OCI-LY7 (cell line): ENCODE measurements around the gene SHMT2. TPM values are rescaled to one million over a fixed set of nuclear protein-coding genes. Genes with fewer than 3 reads are reported as not detected.

ENCODE experiments used
- BruUV-seq: library from RNA; stranded (reverse); fragments of 400-500 nt; replicated peaks from 2 replicates; lab custom pipeline; 2021; lab: Mats Ljungman, UMichigan
- CTCF ChIA-PET: fragments of 300-600 bp; sonication (Branson Sonifier 250); formaldehyde crosslinking; loops from one replicate; lab custom pipeline; 2022; ENCODE audit warnings: antibody characterized with exemption; ENCODE audit not compliant: unreplicated experiment; lab: Charles Lee
- POLR2A ChIA-PET: fragments of 300-600 bp; sonication (Branson Sonifier 250); formaldehyde crosslinking; loops from one replicate; lab custom pipeline; 2022; ENCODE audit warnings: antibody characterized with exemption; lab: Charles Lee
- DNase-seq: peaks from one replicate; pipeline ENCODE4 v3.0.0-alpha.2; 2015; ENCODE audit warnings: low spot score
- H2AFZ ChIP-seq: fragments of 200-600 bp; sonication (generic), shearing (Covaris generic); 2 replicates; pipeline ENCODE4 v1.6.1; 2014; ENCODE audit warnings: mild to moderate bottlenecking, antibody characterized with exemption, low read length, moderate library complexity
- H3K27ac ChIP-seq: fragments of 200-600 bp; sonication (generic); 2 replicates; pipeline ENCODE4 v1.5.1; 2014; ENCODE audit warnings: mixed run types, low read depth, mild to moderate bottlenecking, moderate library complexity, low read length, inconsistent platforms; ENCODE audit not compliant: poor library complexity, severe bottlenecking
- H3K36me3 ChIP-seq: fragments of 200-600 bp; sonication (generic); 2 replicates; pipeline ENCODE4 v1.6.1; 2014; ENCODE audit warnings: mild to moderate bottlenecking, antibody characterized with exemption, low read length, moderate library complexity, mixed read lengths; ENCODE audit not compliant: insufficient read depth
- H3K4me1 ChIP-seq: fragments of 200-600 bp; sonication (generic); 2 replicates; pipeline ENCODE4 v1.5.1; 2014; ENCODE audit warnings: mild to moderate bottlenecking, low read length; ENCODE audit not compliant: insufficient read depth, poor library complexity, severe bottlenecking
- H3K4me2 ChIP-seq: fragments of 200-600 bp; sonication (generic); 2 replicates; pipeline ENCODE4 v1.6.1; 2014; ENCODE audit warnings: mild to moderate bottlenecking, low read length
- H3K4me3 ChIP-seq: fragments of 200-600 bp; sonication (generic); 2 replicates; pipeline ENCODE4 v1.5.1; 2014; ENCODE audit warnings: mild to moderate bottlenecking, low read depth, low read length; ENCODE audit not compliant: poor library complexity, severe bottlenecking
- H3K79me2 ChIP-seq: fragments of 200-600 bp; sonication (generic); 2 replicates; pipeline ENCODE4 v1.6.1; 2016; ENCODE audit warnings: low read depth, mild to moderate bottlenecking, low read length, moderate library complexity, mixed read lengths; ENCODE audit not compliant: insufficient read depth
- H3K9me2 ChIP-seq: fragments of 200-600 bp; sonication (generic); 2 replicates; pipeline ENCODE4 v1.6.1; 2016; ENCODE audit warnings: mild to moderate bottlenecking, low read length, mixed read lengths; ENCODE audit not compliant: insufficient read depth
- H3K9me3 ChIP-seq: fragments of 200-600 bp; sonication (generic); 2 replicates; pipeline ENCODE4 v1.6.1; 2014; ENCODE audit warnings: mild to moderate bottlenecking, mixed run types, low read length, mixed read lengths
- H4K20me1 ChIP-seq: fragments of 200-600 bp; sonication (generic); 2 replicates; pipeline ENCODE4 v1.6.1; 2014; ENCODE audit warnings: mild to moderate bottlenecking, antibody characterized with exemption, low read length, moderate library complexity, mixed read lengths; ENCODE audit not compliant: insufficient read depth
- EZH2phosphoT487 ChIP-seq: fragments of 200-600 bp; sonication (generic); IDR thresholded peaks from 2 replicates; pipeline ENCODE4 v1.6.1; 2018; ENCODE audit warnings: low read depth, borderline replicate concordance, mild to moderate bottlenecking, mixed run types, antibody characterized with exemption, low read length, moderate library complexity, mixed read lengths
- intact Hi-C: fragments of 100-400 bp; cut with micrococcal nuclease; formaldehyde crosslinking; loops from one replicate; pipeline ENCODE4 v1.10.0; 2022; ENCODE audit not compliant: unreplicated experiment
- total RNA-seq, 2 experiments: library from RNA; depleted of rRNA in 1 of 2; stranded (reverse); fragments of >200 nt in 1 of 2; shearing (Covaris generic) in 1 of 2; gene quantifications; 2 replicates each; pipeline ENCODE4 v1.2.3, GENCODE V29; 2014 to 2022
- TF ChIP-seq, protein P1 (sequence below): fragments of 200-600 bp; sonication (generic); conservative IDR thresholded peaks from 2 replicates; pipeline ENCODE4 v1.5.1; 2014; ENCODE audit warnings: mild to moderate bottlenecking, antibody characterized with exemption, low read length, moderate library complexity, mixed read lengths

The SHMT2 gene
- total RNA-seq, 2 experiments from 2014 or later, result 394 to 415 TPM

DNA sequence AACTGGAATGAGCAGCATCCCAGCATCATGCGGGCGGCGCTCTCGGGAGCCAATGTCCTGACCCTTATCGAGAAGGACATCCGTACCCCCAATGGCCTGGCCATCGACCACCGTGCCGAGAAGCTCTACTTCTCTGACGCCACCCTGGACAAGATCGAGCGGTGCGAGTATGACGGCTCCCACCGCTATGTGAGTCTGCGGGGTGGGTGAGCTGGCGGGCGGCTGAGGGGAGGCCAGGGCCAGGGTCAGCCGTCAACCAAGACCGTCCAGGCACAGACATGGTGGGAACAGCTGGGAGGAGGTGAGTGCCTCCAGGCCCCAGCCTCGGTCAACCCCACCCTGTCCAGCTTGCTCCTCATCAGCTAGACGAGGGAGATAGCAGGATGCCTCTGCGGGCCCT is 38.7 kb upstream of the SHMT2 start:
- Histone ChIP-seq H3K9me3 (no peaks in the 10 kb centered on the region), H3K4me1 (no peaks in the 10 kb centered on the region), H3K4me3 (no peak overlapping the region), H3K27ac (no peak overlapping the region), H3K36me3 (no peaks in the 10 kb centered on the region), H3K79me2 (no peaks in the 10 kb centered on the region), H2AFZ (no peak overlapping the region), H4K20me1 (no peaks in the 10 kb centered on the region), H3K4me2 (no peak overlapping the region), H3K9me2 (no peaks in the 10 kb centered on the region)
- intact Hi-C loops, result no loop called here
- no TSS peak for BruUV-seq
- TF ChIP-seq, protein P1, sequence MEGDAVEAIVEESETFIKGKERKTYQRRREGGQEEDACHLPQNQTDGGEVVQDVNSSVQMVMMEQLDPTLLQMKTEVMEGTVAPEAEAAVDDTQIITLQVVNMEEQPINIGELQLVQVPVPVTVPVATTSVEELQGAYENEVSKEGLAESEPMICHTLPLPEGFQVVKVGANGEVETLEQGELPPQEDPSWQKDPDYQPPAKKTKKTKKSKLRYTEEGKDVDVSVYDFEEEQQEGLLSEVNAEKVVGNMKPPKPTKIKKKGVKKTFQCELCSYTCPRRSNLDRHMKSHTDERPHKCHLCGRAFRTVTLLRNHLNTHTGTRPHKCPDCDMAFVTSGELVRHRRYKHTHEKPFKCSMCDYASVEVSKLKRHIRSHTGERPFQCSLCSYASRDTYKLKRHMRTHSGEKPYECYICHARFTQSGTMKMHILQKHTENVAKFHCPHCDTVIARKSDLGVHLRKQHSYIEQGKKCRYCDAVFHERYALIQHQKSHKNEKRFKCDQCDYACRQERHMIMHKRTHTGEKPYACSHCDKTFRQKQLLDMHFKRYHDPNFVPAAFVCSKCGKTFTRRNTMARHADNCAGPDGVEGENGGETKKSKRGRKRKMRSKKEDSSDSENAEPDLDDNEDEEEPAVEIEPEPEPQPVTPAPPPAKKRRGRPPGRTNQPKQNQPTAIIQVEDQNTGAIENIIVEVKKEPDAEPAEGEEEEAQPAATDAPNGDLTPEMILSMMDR, result no peak
- no peak for TF ChIP-seq EZH2phosphoT487
- ChIA-PET POLR2A (interaction anchor here (0.6 kb wide), 1 partner anchor 614 kb away, joined by 4 read pairs; no protein-coding TSS in a partner anchor), CTCF (no interaction called here)
- DNase-seq, result no peak

DNA sequence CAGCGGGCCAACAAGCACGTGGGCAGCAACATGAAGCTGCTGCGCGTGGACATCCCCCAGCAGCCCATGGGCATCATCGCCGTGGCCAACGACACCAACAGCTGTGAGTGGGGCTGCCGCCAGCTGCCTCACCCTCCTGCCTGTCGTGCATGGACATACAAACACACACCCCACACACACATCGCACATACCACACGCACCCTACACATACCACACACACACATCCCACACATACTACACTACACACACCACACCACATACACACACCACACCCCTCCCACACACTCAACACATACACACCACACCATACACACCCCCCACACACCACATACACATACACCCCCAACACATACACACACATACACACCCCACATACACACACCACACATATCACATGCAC is 38.1 kb upstream of the SHMT2 start:
- POLR2A ChIA-PET, result no interaction called here

DNA sequence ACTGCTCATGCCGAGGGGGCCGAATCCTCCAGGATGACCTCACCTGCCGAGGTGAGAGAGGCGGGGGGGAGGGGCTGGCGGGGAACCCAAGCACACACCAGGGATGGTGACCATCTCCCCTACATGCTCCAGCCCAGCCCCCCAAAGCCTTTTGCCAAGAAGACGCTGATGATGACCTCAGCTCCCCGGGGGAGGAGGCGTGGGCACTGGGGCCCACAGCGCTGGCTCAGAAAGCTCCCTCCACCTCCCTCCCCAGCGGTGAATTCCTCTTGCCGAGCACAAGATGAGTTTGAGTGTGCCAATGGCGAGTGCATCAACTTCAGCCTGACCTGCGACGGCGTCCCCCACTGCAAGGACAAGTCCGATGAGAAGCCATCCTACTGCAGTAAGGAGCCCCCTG is 36.6 kb upstream of the SHMT2 start:
- DNase-seq, result no peak
- no peak overlapping the region for H3K4me3 ChIP-seq
- intact Hi-C loops, result no loop called here
- CTCF ChIA-PET, result no interaction called here
- POLR2A ChIA-PET, result interaction anchor here (0.6 kb wide), 1 partner anchor 462 kb away, joined by 3 read pairs; no protein-coding TSS in a partner anchor
- no peaks in the 10 kb centered on the region for H4K20me1 ChIP-seq
- H3K27ac ChIP-seq, result no peak overlapping the region
- H3K79me2 ChIP-seq, result no peaks in the 10 kb centered on the region
- BruUV-seq, result no TSS peak
- TF ChIP-seq EZH2phosphoT487, result no peak
- TF ChIP-seq, protein P1, result no peak
- H3K9me2 ChIP-seq, result no peaks in the 10 kb centered on the region
- no peaks in the 10 kb centered on the region for H3K9me3 ChIP-seq
- H3K4me1 ChIP-seq, result no peaks in the 10 kb centered on the region
- no peak overlapping the region for H3K4me2 ChIP-seq
- H2AFZ ChIP-seq, result no peak overlapping the region
- no peaks in the 10 kb centered on the region for H3K36me3 ChIP-seq

More for the DNA sequence above, 38.1 kb upstream of the SHMT2 start:
- intact Hi-C loops, result no loop called here
- Histone ChIP-seq H3K36me3 (no peaks in the 10 kb centered on the region), H3K79me2 (no peaks in the 10 kb centered on the region), H3K4me3 (no peak overlapping the region), H3K4me2 (no peak overlapping the region), H3K4me1 (no peaks in the 10 kb centered on the region), H3K9me3 (no peaks in the 10 kb centered on the region), H4K20me1 (no peaks in the 10 kb centered on the region), H2AFZ (no peak overlapping the region), H3K27ac (no peak overlapping the region), H3K9me2 (no peaks in the 10 kb centered on the region)
- no peak for DNase-seq
- no TSS peak for BruUV-seq
- TF ChIP-seq, protein P1, result no peak
- no peak for TF ChIP-seq EZH2phosphoT487
- CTCF ChIA-PET, result no interaction called here
